GM21737 (cell line): ENCODE measurements around the gene FGR.

Experiments used
- ATAC-seq: cut with Tn5 transposase; IDR thresholded peaks from one replicate; pipeline ENCODE4 v1.9.1; 2021; ENCODE audit warnings: mild to moderate bottlenecking, moderate library complexity; ENCODE audit not compliant: unreplicated experiment

FGR gene

GRCh38 chr1:27589841-27590426 is 45.1 kb downstream of the FGR start:
- no peak for ATAC-seq

DNA sequence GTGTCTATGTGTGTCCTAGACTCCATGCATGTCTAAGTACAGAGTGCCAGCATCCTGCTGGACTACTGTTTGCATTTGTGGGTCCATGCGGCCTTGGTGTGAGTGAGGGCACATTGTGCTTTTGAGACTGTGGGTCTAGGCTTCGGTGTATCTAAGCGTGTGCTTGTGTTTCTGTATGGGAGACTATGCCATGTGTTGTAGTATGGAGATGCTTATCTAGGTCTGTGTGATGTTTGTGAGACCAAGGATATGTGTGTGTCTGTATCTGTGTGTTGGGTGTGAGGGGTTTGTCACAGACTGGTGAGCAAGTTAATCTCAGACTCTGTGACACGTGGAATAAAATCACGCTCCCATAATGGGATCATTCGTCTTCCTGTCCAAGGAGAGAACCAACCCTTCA is 45.5 kb downstream of the FGR start:
- ATAC-seq = no peak

GRCh38 chr1:27588256-27589232 is 46.4 kb downstream of the FGR start:
- ATAC-seq = no peak

DNA sequence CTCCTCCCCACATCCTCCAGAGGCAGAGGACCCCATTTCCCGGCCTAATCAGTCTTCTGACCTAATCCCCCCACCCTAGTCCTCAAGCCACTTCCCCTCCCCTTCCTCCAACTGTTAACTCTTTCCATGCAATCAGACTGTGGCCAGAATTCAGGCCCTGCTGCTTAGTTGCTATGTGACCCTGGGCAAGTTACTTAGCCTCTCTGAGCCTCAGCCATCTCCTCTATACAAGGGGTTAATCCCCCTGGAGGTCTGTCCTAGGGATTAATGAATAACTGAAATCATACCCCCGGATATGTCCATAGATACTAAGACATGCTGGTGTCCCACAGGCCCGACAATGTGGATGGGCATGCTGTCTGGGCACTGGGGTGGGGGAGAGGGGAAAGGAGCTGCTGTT is 49.3 kb downstream of the FGR start:
- ATAC-seq = no peak

- ATAC-seq = no peak
These were observed 50.5 kb downstream of the FGR start for GRCh38 chr1:27584453-27584852.

DNA sequence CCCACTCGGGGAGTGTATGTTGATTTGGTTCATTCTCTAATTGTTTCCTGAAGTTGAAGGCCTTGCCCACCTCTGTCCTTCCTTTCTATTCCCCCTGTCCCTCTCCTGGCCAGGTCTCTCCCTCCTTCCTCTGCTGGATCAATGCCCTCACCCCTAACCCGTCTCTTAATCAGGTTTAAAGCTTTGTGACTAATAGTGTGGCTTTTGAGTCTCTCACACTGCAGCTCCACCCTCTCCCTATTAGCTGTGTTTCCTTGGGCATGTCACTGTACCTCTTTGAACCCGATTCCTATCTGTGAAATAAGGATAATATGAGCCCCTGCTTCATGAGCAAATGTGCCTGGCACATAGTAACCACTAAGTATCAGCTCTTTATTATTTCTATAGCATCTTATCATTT is 51.5 kb downstream of the FGR start:
- no peak for ATAC-seq

DNA sequence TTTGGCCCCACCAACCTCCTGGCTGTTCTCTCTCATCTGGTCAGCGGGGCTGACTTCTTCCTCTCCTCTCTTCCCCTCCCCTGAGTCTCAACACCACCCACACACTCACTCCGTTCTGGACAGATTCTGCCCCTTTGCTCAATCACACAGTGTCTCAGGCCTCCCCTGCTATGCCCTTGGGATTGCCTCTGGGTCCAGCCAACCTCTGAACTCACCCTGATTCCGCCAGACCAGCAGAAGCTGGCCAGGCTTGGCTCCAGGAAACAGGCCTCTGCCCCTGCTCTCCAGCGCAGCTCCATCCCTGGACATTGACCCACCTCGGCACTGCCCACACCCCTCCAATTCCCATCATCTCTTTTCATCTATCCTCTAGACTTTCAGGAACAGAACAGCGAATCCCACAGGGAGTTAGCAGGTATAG is 53.2 kb downstream of the FGR start:
- ATAC-seq = no peak

DNA sequence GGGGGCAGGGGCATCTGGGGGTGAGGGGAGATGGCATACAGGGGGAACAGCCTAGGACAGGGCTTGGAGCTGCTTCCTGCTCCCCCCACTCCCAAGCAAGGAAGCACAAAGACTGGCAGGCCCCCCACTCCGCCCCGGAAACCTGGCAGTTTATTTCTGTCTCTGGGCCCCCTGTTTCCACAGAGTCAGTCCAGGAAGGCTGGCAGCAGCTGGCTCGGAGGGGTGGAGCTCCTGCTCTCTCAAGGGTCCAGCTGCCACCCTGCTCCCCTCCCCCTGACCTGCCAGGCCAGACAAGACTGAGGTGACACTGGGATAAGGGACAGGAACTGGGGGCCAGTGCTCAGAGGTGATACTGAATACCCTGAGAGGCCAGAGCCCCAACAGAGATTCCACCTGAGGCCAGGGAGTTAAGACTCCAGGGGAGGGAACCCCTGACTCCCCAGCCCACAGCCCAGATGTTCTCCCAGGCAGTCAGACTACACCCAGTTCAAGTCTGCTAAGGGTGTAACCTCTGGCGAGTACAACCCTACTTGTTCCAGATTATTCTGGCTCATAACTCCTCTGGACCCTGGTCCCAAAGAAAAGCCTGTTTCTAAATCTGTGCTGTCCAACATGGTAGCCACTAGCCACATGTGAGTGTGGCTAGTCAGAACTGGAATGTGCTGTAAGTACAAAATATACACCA is 57.3 kb downstream of the FGR start:
- no peak for ATAC-seq

DNA sequence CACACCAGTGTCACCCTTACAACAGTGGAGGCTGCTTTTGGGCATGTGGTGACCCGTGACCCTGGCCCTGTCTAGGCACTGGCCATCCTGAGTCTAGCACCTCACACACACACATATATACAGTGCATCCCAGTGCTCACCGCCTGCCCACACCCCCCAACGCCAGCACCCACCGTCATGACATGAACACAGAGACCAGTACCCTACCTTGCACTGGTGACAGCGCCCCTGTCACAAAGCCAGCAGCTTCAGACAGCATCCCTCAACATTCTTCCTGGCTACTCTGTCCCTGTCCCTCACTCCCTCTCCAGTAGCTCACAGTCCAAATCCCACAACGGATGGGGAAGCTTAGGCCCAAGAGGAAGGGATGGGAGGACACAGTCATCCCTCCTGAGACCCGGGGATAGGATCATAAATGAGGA is 58.2 kb downstream of the FGR start:
- ATAC-seq = no peak

DNA sequence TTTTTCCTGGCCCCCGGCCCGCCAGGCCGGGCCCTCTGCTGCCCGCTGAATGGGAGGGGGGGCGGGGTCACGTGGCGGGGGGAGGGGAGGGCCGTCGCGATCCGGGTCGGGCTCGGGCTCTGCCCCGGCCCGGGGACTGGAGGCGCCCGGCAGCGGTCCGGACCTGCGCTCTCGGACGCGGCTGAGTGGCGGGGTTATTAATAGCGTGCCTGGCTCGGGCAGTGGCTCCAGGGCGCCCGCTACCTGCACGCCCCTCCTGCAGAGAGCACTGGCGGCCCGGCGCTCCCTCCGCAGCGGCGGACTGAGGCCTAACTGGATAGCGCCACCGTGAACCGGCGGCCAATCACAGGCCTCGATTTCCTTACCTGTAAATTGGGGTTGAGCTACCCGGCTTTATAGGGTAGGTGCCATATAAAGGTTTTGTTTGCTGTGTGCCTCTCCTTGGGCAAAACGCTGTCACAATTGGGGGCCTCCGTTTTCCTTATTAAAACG is 59.1 kb downstream of the FGR start:
- no peak for ATAC-seq

GRCh38 chr1:27574871-27575831 is 59.8 kb downstream of the FGR start:
- no peak for ATAC-seq

DNA sequence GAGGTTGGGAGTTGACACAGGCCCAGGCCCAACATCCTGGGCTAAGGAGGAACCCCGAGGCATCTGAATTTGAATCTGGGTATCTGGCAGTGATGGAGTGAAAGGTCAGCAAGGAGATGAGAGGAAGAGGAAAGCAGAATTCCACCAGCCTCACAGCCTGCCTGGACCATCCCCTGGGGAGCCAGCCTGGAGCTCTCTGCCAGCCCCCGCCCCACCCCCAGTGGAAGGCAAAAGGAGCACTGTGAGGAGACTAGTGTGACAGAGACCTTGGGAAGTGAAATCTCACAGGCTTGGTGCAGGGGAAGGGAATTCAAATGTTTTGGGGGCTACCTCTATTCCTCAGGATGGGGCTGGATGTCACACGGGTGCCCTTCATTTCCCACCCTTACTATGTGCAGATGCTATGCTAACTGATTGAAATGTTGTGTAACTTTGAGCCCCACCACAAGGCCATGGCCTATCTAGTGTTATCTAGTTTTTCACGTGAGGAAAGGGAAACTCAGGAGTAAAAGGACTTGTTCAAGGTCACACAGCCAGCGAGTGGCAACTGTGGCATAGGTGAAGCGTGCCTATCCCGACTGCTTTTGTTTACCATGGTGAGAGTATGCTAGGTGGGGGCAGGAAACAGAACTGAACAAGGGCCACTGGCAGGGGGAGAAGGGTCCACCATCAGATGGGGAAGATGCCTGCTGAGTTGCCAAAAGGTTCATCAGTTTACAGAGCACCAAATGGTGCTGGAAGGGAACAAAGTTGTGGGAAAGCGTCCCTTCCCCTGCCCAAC is 60.8 kb downstream of the FGR start:
- no peak for ATAC-seq

DNA sequence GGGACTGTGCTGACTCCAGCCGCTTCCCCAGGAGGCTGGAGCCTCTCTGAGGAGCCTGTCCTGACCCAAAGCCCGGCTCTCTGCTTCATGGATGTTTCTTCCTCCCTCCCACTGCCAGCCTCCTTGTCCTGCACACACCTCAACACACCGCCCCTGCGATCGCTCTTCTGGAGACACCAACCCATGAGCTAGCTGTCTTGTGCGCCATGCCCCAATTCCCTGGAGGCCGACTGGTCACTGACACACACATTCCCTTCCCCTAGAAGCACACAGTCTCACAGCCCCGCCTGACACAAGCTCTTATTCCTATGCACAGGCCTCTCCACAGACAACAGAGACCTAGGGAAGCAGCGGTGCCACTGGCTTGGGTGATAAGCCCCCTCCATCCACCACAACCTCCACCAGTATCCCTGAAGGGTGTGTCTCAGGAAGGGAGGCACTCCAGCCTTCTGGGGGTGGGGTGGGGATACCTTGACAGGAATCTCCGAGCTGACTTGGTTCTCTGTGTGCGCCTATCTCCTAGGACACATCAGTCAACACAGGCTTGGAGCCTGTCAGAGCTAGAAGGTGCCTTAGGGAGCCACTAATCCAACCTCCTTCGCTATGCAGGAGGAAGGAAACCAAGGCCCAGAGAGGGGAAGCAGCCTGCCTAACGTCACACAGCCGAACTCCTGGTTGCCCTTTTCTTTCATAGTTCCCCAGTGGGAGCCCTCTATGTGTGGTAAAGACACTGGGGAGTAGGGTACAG is 62.1 kb downstream of the FGR start:
- ATAC-seq = no peak

DNA sequence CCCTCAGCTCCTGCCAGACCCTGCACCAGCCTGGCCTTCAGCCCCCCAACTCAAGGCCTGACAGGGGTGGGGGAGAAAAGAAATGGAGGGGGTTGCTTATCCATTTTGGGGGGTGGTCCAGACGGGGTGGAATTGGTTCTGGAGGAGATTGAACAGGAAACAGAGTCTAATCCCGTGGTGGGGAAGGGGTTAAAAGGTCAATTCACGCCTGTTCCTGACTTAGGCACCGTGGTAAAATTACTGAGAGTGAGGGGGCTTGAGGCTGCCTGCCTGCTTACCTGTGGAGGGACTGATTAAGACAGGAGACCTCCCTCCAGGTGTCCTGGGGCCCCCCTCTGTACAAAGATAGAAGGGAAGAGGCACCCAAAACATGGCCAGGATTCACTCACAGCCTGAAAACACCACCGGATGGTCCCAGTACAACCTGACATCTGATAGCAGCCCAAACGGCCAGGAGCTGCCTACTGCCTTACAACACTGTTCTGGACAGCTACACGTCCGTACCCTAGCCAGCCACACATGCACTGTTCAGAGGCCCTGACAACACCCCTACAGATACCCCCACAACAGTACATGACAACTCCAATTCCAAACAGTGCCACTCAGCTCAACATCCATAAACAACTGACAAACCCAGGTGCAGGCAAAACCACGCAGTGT is 62.8 kb downstream of the FGR start:
- no peak for ATAC-seq

- ATAC-seq = no peak
These were observed 63.5 kb downstream of the FGR start for GRCh38 chr1:27571439-27572018.

DNA sequence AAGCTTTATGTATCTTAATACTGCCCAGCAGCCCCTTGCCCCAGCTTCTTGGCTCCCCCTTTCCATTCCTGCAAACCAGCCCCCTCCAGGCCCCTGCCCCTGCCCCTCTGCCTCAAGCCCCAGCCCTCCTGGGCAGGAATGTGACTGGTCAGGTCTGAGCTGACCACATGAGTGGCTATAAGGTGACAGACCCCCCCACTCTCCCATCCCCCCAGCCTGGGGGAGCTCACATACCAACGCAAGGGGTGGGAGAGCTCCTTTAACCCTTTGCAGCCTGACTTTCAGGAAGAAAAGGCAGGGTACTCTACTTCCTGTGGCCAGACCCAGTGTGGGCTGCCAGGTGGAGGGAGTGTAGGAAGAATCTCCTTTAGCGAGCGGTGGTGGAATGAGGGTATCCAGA is 64.2 kb downstream of the FGR start:
- no peak for ATAC-seq

DNA sequence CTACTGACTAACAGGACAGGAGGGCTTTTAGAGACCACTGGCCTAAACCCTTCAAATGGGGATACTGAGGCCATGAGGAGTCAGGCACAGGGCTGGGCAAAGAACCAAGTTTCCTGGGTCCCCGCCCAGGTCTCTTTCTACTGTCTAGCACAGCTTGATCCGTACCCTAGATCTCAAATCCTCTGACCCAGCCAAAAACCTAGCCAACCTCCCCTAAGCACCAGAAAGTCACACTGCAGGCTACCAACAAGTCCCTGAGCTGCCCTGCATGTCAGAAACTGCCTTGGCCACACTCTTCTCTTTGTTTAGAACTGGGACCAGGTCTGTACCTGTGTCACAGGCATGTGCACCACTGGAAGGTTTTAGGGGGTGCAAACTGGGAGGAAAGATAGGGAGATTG is 64.6 kb downstream of the FGR start:
- ATAC-seq = no peak
